Measurements from ENCODE around the gene HOXC13.

Gene HOXC13

DNA sequence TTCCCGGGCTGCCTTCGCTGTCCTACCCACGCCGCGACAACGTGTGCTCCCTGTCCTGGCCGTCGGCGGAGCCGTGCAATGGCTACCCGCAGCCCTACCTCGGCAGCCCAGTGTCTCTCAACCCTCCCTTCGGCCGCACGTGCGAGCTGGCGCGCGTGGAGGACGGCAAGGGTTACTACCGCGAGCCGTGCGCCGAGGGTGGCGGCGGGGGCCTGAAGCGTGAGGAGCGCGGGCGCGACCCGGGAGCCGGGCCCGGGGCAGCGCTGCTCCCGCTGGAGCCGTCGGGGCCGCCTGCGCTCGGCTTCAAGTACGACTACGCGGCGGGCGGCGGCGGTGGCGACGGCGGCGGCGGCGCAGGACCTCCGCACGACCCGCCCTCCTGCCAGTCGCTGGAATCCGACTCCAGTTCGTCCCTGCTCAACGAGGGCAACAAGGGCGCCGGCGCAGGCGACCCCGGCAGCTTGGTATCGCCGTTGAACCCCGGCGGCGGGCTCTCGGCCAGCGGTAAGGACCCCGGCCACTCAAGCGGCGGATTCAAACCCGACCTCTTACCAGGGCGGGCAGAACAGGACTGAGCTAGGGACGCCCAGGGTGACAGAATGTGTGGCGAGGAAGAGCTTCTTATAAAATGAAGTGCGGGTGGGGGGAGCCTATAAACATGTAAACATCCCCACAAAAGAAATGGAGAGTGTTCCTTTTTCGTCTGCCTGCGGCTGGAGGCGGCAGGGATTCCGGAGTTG is 16.6 kb downstream of the HOXC13 start:
- DNase-seq: no peak

DNA sequence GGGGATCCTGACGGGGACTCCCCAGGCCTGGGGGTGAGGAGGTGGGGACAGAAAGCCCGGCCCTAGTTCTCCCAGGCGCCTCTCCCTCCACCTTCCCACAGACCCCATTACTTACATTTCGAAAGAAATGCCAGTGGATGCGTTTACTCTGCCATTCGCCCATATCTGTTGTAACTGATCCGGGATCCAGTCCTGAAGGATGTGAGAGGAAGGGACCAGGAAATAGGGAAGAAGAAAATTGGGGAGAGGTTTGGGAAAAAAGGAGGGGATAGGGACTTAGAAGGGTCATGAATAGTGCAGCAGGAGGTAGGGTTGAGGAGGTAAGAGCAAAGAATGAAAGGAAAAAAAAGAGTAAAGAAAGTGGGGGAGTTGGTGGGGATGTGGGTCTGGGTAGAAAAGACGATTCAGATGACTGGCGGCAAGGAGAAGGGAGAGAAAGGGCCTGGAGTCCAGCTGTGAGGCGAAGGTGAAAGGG is 17.2 kb downstream of the HOXC13 start:
- DNase-seq: no peak

DNA sequence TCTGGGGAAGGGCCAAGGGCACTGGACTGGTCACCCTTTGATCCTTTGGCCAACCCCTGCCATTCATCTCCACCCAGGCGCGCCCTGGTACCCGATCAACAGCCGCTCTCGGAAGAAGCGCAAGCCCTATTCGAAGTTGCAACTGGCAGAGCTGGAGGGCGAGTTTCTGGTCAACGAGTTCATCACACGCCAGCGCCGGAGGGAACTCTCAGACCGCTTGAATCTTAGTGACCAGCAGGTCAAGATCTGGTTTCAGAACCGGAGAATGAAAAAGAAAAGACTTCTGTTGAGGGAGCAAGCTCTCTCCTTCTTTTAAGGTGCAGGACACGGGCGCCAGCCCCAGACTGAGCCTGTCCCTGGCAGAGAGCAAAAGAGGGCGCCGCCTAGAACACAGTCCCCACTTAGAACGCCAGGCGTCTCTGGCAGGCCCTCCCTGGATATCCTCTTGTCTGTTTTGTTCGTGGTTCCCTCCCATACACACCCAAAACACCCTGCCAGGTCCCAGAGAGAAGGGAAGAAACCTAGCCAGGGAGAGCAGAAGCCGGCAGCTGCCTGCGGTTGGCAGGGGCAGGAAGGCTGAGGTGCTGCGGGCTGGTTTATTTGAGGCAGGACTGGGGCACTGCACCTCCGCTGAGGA is 17.7 kb downstream of the HOXC13 start:
- DNase-seq: no peak

DNA sequence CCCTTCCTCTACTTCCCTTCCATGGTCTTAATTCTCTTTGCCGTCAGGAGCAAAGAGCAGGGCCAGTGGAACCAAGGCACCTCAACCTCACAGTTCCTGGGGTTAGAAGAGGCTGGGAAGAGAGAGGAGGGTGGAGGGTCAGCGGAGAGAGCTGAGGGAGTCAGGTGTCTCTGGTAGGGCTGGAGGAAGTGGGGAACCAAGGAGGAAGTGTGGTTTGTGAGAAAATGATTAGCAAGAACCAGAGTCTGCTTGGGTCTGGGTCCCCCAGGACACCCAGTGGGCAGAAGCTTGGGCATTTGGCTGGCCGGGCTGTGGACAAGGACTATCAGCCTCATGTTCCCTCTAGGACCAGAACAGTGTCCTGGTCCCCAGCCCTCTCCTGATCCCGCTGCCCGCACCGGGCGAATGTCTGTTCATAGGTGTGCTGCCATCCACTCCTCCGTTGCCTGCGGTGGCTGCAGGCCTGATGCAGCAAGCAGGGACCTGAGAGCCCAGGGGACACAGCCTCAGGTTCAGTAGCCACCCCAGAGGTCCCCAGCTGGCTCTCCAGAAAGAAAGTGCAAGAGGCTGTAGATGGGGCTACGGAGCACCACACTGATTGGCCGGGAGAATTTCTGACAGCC is 18.4 kb downstream of the HOXC13 start:
- DNase-seq: no peak

DNA sequence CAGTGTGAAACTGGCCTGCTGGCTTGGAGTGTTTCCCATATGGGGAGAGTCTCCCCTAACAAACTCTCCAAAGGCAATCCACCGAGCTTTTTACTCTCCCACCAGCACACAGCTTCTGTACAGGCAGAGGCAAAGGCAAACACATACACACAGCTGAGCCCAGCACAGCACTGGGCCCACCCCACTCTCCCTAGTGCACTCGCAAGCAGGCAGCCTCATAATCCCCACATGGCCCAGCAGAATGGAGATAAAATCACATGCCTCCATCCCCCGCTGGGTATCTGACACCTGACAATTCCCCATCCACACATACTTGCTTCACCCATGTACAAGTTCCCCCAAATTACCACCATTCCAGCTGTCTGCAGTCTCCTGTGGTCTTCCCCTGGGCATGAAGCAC is 19.5 kb downstream of the HOXC13 start:
- DNase-seq: no peak

DNA sequence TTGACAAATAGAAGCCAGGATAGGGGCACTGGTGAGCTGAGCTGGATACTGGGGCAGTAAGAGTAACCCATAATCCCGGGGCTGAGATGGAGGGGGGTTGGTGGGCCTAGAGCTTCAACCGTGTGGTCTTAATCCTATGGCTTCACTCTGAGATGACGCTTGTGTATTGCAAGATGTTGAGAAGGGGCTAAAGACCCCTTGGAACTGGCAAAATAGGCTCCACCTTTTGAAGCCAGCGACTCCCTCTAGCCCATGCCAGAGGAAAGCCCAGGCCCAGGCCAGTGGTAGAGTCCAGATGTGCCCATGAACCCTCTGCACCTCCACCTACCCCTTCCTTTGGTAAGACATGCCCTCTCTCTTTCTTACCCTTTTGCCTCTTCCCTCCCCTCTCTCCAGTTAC is 20.7 kb downstream of the HOXC13 start:
- DNase-seq: no peak

DNA sequence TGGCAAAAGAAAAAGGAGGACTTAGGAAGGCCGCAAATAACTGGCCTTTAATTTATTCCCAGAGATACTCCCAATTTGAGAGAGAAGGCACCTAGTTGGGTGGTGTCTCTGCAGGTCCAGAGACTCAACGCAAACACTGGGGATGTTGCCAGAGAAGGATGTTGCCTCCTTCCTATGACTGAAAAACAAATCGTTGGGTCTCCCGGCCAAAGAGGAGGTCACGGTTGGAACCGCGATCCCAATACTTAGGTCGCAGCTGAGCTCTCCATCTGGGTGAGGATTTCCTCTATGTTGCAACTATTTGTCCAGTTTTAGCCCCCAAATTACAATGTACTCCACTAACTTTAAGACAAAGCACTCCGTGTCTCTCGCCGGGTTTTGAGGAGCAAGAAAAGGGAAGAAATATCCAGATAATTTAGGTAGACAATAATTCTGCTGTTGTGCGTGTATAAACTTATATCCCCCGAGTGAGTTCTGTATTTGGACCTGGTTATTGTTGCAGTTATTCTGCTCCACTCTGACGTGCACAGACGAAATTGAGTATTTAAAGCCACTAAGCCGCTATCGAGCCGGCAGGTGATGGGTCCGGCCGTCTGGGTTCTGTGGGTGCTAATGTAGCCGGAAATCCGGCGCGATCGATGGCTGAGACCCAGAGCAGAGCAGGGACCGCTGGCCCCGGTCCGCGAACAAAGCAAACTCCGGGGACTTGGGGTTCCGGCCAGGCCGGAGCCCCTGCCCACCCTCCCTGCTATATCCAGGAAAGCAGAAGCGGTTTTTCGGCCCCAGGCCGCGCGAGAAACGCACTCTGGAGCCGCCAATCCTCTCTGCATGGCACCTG is 21.8 kb downstream of the HOXC13 start:
- DNase-seq: no peak

DNA sequence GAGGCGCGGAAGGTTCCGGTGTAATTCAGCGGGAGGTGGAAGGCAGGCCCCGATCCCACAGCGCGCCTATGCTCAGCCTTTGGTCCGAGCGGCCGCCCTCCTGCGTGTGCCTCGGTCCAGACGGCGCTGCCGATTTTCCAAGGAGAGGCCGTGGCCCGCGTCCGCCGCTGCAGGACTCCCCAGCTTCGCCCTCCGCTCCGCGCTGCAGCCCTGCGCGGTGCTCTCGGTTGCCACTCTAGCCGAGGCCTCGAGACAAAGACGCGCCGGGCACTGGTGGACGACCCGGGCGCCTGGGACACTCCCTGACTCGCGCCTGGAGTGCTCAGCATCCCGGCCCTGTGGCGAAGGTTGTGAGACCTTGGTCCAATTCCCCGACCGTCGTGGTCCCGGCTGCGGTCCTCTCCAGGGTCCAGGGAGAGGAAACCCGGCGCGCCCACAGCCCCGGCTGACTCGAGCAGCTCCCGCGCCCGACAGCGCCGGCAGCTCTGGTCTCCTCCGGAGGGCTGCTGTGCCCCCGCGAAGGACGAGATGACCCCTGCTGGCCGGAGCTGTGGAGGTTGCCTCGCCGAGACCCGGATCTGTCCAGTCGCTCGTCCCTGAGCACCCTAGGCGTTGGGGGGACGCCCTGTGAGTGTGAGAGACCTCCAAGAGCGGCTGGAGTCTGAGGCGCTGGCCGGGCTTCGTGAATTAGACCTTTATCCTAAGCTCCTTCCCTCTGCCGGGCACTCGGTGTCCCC is 22.6 kb downstream of the HOXC13 start:
- no peak for DNase-seq

DNA sequence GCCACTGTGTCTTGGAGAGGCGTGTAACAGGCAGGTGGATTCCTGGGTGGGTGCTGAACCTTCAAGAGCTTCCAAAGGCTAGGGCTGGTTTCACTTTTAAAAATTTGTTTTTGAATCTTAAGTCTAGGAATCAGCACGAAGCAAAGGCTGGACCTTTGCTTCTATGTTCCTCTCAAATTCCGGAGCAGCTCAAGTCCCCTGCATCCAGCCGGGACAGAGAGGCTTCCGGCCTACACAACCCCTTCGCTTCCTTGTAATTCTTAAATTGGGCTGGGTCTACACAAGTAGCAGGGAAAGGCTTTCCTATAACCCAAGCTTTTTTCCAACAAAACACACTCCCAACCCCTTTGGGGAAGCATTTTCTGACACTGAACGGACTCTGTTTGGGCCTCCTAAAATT is 24.4 kb downstream of the HOXC13 start:
- DNase-seq: no peak

DNA sequence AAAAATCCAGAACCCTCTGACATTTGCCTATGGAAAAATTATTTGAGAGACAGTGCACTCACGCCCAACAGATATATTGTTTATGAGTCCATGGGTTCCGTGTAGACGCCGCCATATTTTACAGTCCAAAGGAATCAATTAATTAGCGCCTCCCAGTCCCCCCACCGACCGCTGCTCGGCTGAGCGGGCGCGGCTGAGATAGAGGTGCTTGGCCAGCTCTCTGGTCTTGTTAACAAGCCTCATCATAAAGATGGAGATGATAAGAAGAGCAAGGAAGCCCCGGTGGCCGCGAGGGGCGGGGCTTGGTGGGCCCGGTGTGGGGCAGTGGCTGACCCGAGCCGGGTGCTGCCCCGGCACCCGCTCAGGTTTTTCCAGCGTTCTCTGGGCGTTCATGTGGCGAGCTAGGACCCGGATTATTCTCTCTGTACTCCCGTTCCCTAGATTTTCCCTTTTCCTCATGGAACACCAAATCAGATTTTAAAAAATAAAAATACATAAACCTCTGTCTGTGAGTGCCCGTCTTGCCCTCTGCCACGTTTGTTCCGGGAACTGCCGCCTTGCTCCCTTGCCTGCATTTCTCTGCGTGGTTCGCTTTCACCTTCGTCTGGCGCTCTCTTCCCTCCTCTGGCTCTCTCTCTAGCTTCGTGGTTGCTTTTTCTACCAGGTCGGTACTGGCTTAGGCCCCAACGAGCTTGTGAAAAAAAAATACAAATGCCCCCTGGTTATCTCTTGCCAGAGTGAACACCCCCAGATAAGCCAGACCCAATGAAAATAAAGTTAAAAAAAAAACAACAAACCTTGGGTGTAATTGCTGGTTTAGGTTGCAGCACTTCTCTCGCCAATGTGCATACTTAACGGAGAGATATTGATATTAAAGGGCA is 25.0 kb downstream of the HOXC13 start:
- no peak for DNase-seq

DNA sequence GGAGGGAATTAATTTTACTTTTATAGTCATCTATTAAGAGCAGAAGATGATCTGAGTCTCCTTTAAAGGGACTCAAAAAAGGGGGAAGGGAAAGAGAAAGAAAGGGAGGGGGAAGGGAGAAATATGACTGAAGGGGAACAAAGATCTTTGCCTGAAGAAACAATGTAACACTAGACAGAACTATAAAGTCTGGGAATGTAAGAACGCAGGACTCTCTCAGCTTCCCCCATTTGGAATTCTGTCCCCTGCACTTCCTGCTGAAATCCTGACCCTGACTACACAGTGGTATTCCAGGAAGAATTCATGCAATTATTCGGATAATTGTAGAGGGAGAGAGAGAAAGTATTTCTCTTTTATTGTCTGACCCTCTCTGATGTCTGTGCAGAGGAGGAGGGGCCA is 25.7 kb downstream of the HOXC13 start:
- DNase-seq: no peak

DNA sequence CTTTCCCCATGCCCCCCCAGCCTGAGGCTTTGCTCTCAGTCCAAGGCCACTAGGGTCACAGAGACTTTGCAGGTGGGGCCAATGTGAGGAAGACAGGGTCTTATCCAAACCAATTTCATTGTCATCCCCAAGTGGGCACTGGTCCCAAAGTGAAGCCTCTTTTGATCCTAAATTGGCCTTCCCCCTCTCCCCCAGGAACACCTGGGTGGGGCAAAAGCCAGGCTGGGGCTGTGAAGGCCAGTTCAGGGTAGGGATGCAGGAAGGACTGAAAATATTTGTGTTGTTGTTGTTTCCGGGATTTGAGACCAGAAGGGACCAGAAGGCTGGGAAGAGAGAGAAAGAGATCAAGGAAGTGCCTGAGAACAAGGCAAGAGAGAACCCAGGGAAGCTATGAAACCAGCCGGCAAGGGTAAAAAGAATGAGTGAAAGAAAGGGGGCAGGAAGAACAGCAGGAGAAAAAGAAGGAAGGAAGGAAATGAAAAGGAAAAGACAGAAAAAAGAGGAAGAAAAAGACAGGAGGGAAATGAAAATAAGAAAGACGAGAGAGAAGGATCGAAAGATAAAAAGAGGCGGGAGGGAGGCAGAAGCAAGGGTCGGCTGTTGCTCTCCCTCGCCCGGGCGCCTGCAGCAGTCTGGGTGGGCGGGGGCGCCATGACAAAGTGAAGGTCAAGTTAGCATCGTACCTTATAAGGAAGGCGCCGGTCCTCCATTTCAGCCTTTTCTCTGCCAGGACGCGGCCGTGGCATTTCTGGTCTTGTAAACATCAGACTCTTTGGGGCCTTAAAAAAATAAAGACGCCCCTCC is 26.9 kb downstream of the HOXC13 start:
- DNase-seq: no peak

DNA sequence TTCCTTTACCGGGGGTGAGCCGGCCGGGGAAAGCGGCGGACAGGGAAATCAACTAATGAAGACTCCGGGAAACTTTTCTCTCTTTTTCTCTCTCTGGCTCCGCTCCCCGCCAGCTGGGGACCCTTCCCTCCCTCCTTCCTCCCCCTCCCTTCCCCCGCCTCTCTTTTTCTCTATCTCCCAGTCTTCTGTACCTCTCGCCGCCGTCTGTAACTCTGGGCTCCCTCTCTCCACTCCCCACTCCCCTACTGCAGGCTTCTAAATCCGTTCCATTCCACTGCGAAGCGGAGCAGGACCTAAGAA is 27.4 kb downstream of the HOXC13 start:
- no peak for DNase-seq

DNA sequence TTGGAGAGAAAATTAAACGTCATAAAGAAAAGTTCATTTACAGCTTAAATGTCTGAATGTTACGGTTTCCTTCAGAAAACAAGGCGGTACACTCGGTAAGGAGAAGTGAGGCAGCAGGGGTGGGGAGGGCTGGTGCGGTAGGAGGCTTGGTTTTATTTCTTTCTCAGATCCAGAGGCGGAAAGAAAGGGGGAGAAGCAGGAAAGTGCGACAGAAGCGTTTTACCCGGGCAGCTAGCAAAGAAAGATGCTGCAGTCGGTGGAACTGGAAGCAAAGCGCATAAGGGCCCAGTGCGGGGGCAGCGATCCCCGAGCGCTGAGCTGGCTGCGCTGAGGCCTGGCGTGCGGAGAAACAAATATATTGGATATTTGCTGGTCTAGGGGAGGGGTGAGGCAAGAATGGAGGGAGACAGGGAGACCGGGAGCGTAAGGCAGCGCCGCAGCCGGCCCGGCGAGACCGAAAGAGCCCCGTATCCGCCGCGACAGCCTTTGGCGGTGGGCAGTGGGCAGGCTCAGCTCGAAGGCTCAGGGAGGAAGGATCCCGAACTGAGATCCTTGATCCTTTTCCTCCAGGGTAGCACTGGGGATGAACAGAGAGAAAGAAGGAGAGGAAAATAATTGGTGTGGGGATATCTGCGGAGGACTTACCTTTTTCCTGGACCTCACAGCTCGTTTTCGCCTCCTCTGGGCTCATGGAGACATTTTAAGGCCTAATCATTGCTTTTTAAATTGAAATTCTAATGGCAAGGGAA is 27.9 kb downstream of the HOXC13 start:
- DNase-seq: no peak

DNA sequence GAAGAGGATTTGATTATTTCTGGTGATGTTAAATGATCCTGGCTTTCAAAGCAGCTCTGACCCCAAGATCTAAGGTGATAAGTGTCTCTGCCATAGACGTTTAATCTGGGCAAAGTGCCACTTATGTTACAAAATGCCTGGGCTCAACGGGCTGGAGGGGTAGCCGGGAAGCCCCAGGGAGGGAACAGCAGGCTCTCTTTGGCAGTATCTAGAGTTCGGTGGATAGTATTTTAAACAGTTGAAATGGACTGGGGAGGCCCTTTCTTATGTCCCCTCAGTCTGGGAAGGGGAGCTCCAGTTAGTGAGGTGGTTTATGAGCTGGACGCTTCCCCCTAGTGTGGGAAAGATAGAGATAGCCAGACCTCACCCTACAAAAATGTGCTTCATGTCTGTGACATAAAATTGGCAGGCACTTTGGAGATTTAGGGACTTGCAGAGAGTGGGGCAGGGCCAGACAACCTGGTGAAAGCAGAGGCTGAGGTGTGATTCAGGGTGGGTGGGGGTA is 28.8 kb downstream of the HOXC13 start:
- no peak for DNase-seq

DNA sequence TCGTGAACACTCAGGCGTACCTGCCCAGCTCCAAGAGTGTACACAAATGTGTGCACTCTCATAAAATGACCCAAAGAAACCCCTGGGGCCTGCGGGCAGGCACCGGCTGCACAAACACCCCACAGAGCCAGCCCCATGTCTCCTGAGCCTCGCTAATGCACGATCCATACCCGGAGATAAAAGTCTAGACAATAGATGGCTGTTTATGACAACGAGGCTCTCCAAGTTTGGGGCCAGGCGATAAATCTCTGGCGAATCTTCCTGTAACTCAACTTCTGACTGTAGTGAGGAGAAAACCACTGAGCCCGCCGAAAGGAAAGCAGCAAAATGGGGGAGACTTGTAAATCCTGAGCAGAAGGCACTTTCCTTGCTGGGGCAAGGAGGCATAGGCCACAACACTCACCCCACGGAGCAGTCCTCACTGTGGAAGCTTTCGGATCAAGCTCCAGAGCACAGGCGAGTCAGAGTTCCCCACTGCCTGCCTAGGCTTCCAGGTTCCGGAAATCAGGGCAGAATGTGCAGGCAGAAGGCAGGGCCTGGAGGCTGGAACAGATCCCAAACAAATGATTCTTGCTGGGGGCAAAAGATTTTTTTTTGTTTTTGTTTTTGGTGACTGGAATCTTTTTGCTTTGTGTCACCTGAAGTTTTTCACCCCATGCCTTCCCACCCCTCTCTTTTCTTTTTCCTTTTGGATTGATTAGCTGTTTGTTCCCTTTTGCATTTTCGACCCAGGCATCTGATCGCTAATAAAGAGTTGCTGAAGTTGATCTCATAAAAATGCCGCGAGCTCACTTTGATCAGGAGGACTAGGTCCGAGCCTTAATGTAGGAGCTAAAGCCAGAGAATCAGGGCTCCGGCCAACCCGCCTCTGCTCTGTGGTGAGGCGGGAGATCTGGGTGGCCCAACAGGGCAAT is 29.8 kb downstream of the HOXC13 start:
- no peak for DNase-seq

DNA sequence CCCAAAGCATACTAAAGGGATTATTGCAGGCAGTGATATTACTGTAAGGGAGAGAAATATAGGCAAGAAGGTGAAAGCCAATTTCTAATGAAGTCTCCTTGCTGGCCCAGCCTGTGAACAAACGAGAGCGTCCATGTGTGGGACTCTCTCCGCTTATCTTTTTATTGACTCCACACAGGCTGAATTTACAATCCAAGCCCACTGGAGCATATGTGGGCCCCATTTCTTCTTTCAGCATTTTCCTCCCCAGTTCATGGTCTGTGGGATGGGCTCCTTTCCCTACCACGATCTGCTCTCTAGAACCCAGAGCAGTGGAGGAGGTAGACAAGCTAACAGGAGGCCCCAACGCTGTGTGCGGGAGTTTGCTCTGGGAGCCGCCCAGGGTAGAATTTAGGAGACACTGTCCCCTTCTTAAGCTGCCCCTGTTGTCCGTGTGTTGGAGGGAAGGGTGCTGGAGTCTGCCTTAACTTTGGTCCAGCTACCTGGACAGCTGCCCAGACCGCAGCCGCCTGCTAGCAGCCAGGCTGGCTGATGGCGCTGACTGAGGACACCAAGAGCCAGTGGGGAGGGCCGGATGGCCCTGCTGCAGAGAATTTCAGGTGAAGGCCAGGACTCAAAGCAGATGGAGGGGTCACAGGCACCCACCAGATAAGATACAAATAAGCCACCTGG is 31.1 kb downstream of the HOXC13 start:
- DNase-seq: no peak

DNA sequence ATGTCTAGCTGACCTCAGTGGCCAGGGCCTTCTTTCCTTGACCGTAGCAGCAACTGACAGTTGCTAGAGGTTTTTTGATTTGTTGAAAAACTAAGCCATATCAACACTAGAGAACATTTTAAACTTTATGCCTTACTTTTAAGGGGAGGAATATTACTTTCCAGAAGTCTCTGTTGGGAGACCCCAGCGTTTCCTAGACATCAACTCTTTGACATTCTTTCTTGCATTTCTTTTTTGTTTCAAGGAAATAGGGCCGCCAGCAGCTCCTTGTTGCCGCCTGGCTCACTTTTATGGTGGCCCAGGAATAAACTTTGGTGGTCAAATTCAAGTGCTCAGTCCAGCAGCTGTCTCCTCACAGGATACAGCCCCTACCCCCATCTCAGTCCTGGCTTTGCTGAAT is 31.8 kb downstream of the HOXC13 start:
- no peak for DNase-seq

Measured in NCI-H2029 (cell line).